Smooth muscle cell (in vitro differentiated cells): ENCODE data around the gene GABRR1. TPM values are rescaled to one million over a fixed set of nuclear protein-coding genes. Genes with fewer than 3 reads are reported as not detected.

Source experiments
- DNase-seq: peaks from one replicate; lab custom pipeline; 2025; ENCODE audit not compliant: unreplicated experiment; lab: John Stamatoyannopoulos, UW
- H2AFZ ChIP-seq: fragments of 200-600 bp; sonication (generic); 2 replicates; pipeline ENCODE4 v1.6.0; 2016; ENCODE audit warnings: antibody characterized with exemption, low read depth, mild to moderate bottlenecking
- H3F3A ChIP-seq: fragments of 200-600 bp; sonication (generic); 2 replicates; pipeline ENCODE4 v1.6.0; 2017; ENCODE audit warnings: antibody characterized with exemption, low read depth
- H3K27ac ChIP-seq: fragments of 200-600 bp; sonication (generic); 2 replicates; pipeline ENCODE4 v1.5.1; 2016; ENCODE audit warnings: low read depth, mild to moderate bottlenecking
- H3K27me3 ChIP-seq: fragments of 200-600 bp; sonication (generic); 2 replicates; pipeline ENCODE4 v1.6.1; 2016; ENCODE audit warnings: low read depth, mild to moderate bottlenecking
- H3K36me3 ChIP-seq: fragments of 200-600 bp; sonication (generic); 2 replicates; pipeline ENCODE4 v1.5.1; 2016; ENCODE audit warnings: low read depth
- H3K4me1 ChIP-seq: fragments of 200-600 bp; sonication (generic); 2 replicates; pipeline ENCODE4 v1.5.1; 2016; ENCODE audit warnings: low read depth
- H3K4me2 ChIP-seq: fragments of 200-600 bp; sonication (generic); 2 replicates; pipeline ENCODE4 v1.6.0; 2016; ENCODE audit warnings: mild to moderate bottlenecking
- H3K4me3 ChIP-seq: fragments of 200-600 bp; sonication (generic); 2 replicates; pipeline ENCODE4 v1.5.1; 2016; ENCODE audit warnings: mild to moderate bottlenecking
- H3K79me2 ChIP-seq: fragments of 200-600 bp; sonication (generic); 2 replicates; pipeline ENCODE4 v1.6.0; 2016; ENCODE audit warnings: low read depth, mild to moderate bottlenecking
- H3K9ac ChIP-seq: fragments of 200-600 bp; sonication (generic); 2 replicates; pipeline ENCODE4 v1.6.0; 2016; ENCODE audit warnings: low read depth
- H3K9me3 ChIP-seq: fragments of 200-600 bp; sonication (generic); replicated peaks from 2 replicates; pipeline ENCODE4 v1.5.1; 2016; ENCODE audit warnings: low read depth
- H4K20me1 ChIP-seq: fragments of 200-600 bp; sonication (generic); 2 replicates; pipeline ENCODE4 v1.6.0; 2016; ENCODE audit warnings: low read depth
- WGBS: methylation state at CpG from one replicate; pipeline ENCODE4 v1.1.7; 2016; ENCODE audit warnings: low lambda C conversion rate; 5-methylcytosine and 5-hydroxymethylcytosine counted together
- polyA plus RNA-seq: library from polyadenylated mRNA; unstranded; fragments of >200 nt; fragmentation: Nextera tagmentation; extraction: Ambion mirVana; gene quantifications from 2 replicates; pipeline ENCODE4 v1.2.1, GENCODE V29; 2016
- total RNA-seq: library from RNA; depleted of rRNA; stranded (reverse); fragments of >200 nt; gene quantifications from 2 replicates; pipeline ENCODE4 v1.2.3, GENCODE V29; 2014
- TF ChIP-seq, protein P1 (sequence below): fragments of 200-600 bp; sonication (generic); IDR thresholded peaks from 2 replicates; pipeline ENCODE4 v1.5.1; 2017; ENCODE audit warnings: borderline replicate concordance, mild to moderate bottlenecking, antibody characterized with exemption; ENCODE audit not compliant: insufficient read depth, poor library complexity, severe bottlenecking

GABRR1 gene
- total and polyA plus RNA-seq, 2 experiments from 2014 or later: not detected

DNA sequence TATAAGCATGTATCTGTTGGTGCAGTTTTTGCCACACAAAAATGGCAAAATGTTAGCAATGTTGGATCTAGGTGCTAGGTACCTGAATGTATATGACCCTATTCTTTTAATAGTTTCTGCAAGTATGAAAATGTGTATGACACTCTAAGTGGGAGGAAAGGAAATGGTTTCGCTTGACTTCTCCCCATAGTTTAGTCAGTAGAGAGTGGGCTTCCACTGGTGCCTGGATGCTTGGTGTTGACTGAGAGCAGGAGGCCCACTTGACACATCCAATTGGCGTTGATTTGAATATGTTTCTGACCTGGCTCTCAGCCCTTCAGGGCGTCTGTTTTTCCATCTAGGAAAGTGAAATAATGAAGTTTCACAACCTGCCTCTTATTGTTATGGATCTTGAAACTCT, 41.8 kb upstream of the GABRR1 start:
- TF ChIP-seq, protein P1, sequence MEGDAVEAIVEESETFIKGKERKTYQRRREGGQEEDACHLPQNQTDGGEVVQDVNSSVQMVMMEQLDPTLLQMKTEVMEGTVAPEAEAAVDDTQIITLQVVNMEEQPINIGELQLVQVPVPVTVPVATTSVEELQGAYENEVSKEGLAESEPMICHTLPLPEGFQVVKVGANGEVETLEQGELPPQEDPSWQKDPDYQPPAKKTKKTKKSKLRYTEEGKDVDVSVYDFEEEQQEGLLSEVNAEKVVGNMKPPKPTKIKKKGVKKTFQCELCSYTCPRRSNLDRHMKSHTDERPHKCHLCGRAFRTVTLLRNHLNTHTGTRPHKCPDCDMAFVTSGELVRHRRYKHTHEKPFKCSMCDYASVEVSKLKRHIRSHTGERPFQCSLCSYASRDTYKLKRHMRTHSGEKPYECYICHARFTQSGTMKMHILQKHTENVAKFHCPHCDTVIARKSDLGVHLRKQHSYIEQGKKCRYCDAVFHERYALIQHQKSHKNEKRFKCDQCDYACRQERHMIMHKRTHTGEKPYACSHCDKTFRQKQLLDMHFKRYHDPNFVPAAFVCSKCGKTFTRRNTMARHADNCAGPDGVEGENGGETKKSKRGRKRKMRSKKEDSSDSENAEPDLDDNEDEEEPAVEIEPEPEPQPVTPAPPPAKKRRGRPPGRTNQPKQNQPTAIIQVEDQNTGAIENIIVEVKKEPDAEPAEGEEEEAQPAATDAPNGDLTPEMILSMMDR: no peak
- Histone ChIP-seq H3K36me3 (no peaks in the 10 kb centered on the region), H3K4me2 (no peak overlapping the region), H3K27me3 (no peaks in the 10 kb centered on the region), H3K9me3 (no peaks in the 10 kb centered on the region), H3K27ac (no peak overlapping the region), H3K79me2 (no peaks in the 10 kb centered on the region), H3K4me3 (no peak overlapping the region), H2AFZ (no peak overlapping the region), H3F3A (no peaks in the 10 kb centered on the region), H4K20me1 (no peaks in the 10 kb centered on the region), H3K9ac (no peak overlapping the region), H3K4me1 (no peaks in the 10 kb centered on the region)
- no peak for DNase-seq
- 93% methylated on average over 3 of the region's 3 CpGs for WGBS

DNA sequence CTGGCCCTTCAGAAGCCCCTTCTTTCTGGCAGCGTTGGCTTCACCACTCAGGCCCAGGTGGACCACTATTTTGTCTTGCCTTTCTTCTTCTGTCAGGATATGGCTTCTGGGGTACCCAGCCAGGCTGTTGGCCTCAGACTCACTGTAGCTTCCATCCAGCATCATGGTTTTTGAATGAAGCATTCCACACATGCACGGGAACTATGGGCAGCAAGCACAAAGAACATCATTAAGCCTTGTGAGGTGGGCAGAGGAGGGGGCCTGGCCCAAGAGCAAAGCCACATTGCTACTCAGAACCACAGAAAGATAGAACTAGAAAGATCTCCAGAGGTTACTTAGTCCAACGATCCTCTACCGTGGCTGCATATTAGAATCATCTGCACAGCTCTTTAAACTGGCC, 40.6 kb upstream of the GABRR1 start:
- TF ChIP-seq, protein P1: no peak
- no peak overlapping the region for H3K4me3 ChIP-seq
- no peak overlapping the region for H2AFZ ChIP-seq
- H3F3A ChIP-seq: no peaks in the 10 kb centered on the region
- DNase-seq: no peak
- H3K79me2 ChIP-seq: no peaks in the 10 kb centered on the region
- H3K27ac ChIP-seq: no peak overlapping the region
- no peaks in the 10 kb centered on the region for H4K20me1 ChIP-seq
- no peaks in the 10 kb centered on the region for H3K36me3 ChIP-seq
- H3K9ac ChIP-seq: no peak overlapping the region
- no peaks in the 10 kb centered on the region for H3K9me3 ChIP-seq
- 84% methylated on average over 4 of the region's 4 CpGs for WGBS
- H3K4me2 ChIP-seq: no peak overlapping the region
- H3K4me1 ChIP-seq: no peaks in the 10 kb centered on the region
- no peaks in the 10 kb centered on the region for H3K27me3 ChIP-seq

DNA sequence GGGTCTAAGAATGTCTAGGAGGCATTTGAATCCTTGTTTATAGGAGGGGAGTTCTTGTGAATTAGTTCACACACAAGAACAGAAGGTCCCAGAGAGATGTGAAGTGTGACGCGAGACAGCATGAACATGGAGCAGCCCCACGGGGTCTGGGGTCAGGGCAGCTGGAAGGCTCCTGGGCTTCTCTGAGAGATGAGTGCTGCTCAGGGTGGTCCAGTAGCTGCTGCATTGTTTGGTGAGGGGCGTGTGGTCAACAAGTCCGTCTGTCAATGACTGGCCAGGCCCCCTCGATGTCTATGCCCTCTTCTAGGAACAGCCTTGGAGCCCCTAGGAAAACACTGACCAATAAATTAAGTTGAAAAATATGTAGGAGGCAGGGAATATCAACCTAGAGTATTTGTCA, 40.2 kb upstream of the GABRR1 start:
- DNase-seq: no peak
- 96% methylated on average over 6 of the region's 6 CpGs for WGBS
- no peak overlapping the region for H2AFZ ChIP-seq

DNA sequence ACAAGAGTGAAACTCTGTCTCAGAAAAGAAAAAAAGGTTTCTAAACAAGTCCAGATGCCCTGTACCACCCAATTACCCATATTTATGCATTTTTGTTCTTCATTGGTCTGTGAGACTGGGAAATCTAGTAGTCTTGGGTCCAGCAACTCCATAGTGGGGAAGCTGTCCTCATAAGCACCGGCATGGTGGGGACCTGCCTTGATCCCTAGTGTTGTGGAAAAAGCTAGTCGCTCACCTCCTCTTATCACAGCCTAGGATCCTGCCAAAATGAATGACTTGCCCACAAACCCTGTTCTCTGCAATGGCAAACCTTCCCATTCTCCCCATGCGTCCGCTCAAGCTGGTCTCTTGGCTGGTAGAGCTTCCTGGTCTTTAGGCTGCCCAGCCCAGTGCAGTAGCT, 38.3 kb upstream of the GABRR1 start:
- Histone ChIP-seq H4K20me1 (no peaks in the 10 kb centered on the region), H3K4me3 (no peak overlapping the region), H3K4me2 (no peak overlapping the region), H3K4me1 (no peaks in the 10 kb centered on the region), H3K27ac (no peak overlapping the region), H2AFZ (no peak overlapping the region), H3K27me3 (no peaks in the 10 kb centered on the region), H3K36me3 (no peaks in the 10 kb centered on the region), H3K79me2 (no peaks in the 10 kb centered on the region), H3F3A (no peaks in the 10 kb centered on the region), H3K9ac (no peak overlapping the region), H3K9me3 (no peaks in the 10 kb centered on the region)
- TF ChIP-seq, protein P1: no peak
- 98% methylated on average over 4 of the region's 4 CpGs for WGBS
- no peak for DNase-seq

More for the DNA sequence above, 40.2 kb upstream of the GABRR1 start:
- no peaks in the 10 kb centered on the region for H3F3A ChIP-seq
- no peaks in the 10 kb centered on the region for H3K27me3 ChIP-seq
- H4K20me1 ChIP-seq: no peaks in the 10 kb centered on the region
- H3K79me2 ChIP-seq: no peaks in the 10 kb centered on the region
- H3K4me3 ChIP-seq: no peak overlapping the region
- no peak overlapping the region for H3K4me2 ChIP-seq
- no peaks in the 10 kb centered on the region for H3K9me3 ChIP-seq
- TF ChIP-seq, protein P1: no peak
- H3K36me3 ChIP-seq: no peaks in the 10 kb centered on the region
- no peak overlapping the region for H3K27ac ChIP-seq
- H3K4me1 ChIP-seq: no peaks in the 10 kb centered on the region
- no peak overlapping the region for H3K9ac ChIP-seq
